ENCODE data around the gene SYT1. TPM values are rescaled to one million over a fixed set of nuclear protein-coding genes. Genes with fewer than 3 reads are reported as not detected.
A peak's percentile ranks its signal among the peaks of the same experiment; 100 is the strongest.
"Not testable (repeated sequence)": the region's sequence is repeated elsewhere in the genome, so short reads cannot be mapped to it uniquely, and the experiment has no call there.

The SYT1 gene
- total RNA-seq, 1 experiment from 2014 or later = 5.9 TPM

DNA sequence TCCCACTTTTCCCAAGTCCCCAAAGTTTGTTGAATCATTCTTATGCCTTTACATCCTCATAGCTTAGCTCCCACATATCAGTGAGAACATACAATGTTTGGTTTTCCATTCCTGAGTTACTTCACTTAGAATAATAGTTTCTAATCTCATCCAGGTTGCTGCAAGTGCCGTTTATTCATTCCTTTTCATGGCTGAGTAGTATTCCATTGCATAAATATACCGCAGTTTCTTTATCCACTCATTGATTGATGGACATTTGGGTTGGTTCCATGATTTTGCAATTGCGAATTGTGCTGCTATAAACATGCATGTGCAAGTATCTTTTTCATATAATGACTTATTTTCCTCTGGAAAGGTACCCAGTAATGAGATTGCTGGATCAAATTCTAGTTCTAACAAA, 345.8 kb downstream of the SYT1 start:
- DNase-seq (ENCODE audit: low spot score) = not testable (repeated sequence)

DNA sequence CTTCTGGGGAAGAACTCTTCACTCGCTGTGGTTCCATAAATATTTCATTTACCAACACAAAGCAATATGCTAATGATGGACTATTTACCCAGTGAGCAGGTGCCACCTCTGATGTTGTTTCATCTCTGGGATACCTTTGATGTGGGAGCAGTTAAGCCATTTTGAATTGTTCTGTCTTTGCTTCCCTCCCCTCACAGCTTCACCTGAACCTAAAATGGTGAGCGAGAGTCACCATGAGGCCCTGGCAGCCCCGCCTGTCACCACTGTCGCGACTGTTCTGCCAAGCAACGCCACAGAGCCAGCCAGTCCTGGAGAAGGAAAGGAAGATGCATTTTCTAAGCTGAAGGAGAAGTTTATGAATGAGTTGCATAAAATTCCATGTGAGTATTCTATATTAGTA, 352.7 kb downstream of the SYT1 start:
- no peak for DNase-seq (ENCODE audit: low spot score)

DNA sequence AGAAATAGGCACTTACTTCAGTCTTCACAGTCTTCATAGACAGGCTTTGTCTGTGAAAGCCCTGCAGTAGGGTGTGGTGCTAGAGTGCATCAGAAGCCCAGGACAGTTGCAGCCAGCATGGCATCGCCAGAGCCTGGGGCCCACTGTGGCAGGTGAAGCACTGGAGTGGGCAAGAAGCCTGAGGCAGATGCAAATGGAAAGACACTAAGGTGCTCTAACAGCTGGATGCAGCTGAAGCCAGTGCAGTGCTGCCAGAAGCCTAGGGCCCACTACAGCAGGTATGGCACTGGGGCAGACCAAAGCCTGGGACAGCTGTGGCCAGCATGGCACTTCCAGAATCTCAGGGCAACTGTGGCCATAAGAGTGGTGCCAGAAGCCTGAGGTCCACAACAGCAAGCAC, 358.6 kb downstream of the SYT1 start:
- DNase-seq (ENCODE audit: low spot score) = no peak

DNA sequence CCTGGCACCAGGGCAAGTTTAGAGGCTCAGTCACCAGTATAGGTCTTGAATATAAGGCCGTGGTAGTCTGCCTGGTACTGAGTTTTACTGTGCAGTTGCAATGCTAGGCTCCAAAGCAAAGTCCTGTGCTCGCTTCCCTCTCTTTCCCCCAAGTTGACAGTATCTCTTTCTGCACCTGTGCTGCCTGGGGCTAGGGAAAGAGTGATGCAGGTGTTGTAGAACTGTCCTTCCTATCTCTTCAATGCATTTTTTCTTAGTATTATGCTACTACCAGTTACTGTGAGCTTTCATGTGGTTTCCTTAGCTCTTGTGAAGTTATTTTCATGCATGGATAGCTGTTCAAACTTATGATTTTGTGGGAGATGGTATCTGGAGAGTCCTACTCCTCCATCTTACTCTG, 359.2 kb downstream of the SYT1 start:
- DNase-seq (ENCODE audit: low spot score) = no peak

DNA sequence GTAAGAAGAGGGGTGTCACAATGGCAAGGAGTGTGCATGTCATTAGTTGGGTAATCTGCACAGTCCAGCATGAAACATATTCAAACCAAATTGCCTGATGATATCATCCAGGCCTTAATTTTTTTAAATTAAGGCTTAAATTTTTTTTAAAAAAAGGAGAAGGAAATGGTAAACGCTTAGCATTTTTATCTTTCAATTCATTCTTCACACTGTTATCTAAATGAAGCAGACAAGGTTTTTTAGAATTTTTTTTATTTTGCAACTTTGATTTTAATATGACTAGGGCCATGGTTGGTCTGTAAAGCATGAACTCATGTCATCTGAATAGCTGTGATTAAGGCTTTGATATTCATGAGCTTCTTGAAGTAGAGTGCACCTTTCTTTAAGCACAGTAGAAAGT, 362.5 kb downstream of the SYT1 start:
- DNase-seq (ENCODE audit: low spot score) = no peak

DNA sequence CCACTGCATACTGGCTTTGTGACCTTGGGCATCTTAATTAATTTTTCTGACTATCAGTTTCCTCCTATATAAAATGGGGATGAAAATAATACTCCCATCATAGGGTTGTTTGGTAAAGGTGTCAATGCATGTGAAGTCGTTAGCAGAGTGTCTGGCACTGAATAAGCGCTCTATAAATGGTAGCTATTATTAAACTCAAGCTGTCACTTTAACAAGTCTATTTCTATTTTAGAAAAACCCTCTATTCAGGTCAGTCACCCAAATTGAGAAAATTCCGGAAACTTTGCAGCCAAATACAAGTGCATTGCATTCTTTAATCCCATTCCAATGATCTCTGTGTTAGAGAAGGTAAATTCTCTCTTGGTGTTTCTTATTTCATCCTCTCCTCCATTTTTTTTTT, 363.1 kb downstream of the SYT1 start:
- DNase-seq (ENCODE audit: low spot score) = no peak

DNA sequence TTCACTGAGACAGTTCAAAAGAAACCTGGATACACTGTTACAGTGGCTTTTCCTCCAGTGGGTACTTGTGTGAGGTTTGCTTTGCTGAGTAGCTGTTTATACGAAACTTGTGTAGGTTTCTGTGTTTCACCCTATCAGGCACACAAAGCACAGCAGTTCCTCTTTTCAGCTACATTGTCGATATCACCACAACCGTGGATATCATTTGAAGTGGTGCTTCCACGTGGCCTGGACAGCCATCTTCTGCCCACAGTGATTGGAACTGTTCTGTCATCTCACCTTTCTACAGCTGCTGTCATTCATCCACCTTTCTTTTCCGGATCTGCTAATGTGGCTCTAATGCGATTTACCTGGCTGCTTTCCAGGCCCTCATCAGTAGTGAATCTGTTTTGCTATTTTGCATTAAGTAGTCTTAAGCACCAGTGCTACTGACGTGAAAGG, 368.8 kb downstream of the SYT1 start:
- DNase-seq (ENCODE audit: low spot score) = no peak

DNA sequence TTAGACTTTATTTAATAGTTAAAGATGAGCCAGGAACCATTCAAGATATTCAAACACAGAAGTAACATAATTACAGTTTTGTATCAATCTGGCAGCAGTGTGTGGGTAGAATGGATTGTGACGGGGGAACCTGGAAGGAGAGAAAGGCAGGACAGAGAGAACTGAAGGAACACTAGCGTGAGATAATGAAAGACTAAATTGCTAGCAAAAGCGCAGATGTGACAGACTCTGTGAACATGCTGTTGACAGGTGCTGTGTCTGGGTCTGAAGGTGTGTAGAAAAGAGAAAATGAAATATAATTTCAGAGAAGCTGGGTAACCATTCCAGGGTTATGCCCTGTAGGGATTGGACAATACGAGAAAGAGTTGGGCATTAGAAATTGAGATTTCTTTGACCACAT, 372.3 kb downstream of the SYT1 start:
- DNase-seq (ENCODE audit: low spot score) = no peak

DNA sequence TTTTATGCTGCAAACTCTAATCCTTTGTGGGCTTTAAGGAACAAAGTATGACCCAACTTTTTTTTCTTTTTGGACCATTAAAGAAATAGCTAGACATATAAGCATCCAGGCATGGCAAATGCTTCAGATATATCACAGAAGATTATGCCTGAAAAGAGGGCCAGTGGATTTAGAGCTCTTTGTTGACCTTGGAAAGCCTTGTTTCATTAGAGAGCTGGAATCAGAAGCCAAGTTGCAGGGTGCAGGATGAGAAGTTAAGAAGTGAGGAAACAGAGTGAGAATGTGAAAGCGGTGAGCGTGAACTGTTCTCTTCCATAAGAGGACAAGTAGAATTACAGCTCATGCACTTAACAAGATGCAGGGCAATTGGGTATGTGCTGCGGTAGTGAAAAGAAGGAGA, 373.7 kb downstream of the SYT1 start:
- no peak for DNase-seq (ENCODE audit: low spot score)

DNA sequence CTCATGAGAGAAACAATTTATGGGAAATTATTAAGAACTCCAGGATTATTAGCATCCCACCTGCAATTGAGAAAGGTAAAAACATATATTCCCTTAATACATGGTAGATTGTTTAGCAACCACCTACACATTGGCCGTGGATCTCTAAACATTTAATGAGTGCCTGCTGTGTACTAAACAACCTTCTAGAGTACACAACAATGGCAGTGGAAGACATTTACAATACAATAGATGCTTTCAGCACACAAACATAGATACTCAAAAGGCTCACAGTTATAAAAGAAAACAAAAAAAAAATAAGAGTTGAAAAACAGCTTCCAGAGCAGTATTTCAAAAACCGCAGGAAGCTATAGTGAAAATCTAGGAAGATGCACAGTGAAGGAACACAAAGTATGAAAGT, 382.9 kb downstream of the SYT1 start:
- no peak for DNase-seq (ENCODE audit: low spot score)

DNA sequence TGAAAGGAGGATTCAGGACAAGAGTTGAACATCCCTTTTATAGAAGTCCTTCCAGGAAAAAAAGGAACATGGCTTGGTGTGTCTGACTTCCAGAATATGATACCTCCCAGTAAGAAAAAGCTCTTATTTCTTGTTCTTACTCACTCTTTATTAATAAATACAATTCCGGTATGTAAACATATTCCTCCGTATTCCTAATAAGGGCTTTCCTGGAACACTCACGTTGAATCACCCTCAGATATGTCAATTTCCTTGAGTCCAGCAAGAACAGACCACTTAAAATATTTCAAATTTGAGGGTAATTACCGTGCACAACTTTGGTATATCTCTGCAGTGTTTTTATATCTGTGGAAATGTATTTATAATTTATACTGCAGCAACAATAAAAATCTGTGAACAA, 385.6 kb downstream of the SYT1 start:
- no peak for DNase-seq (ENCODE audit: low spot score)

DNA sequence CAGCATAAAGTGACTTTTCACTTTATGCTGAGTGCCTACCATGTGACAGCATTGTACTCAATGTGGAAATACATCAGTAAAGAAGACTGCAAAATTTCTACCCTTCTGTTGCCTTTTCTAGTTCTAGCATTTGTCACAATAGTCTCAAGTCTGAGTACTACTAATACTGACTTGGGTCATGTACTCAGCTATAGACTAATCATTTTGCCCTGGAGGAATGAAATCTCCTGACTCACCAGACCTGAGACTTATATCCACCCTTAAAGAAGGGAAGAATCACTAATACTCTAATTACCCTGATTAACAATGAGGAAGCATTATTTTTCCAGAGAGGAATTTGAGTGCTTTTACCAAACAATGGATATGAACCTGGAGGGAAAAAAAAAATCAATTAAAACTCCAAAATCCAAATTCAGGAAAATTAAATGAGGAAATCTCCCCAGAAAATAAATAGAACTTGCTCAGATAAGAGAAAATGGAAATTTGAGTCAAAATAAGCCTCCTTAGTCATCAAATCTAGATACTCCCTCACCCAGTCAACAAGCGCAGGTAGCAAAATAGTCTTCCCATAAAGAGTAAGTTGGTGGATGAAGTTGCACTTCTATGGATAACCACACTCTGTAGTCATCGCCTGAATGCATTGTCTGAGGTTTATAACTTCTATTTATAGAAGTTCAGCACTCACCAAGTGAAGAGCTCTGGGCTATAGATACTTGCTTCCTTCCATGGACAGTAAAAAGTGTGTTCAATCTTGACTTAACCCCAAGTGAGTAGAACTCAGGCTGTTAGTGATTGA, 386.6 kb downstream of the SYT1 start:
- no peak for DNase-seq (ENCODE audit: low spot score)

DNA sequence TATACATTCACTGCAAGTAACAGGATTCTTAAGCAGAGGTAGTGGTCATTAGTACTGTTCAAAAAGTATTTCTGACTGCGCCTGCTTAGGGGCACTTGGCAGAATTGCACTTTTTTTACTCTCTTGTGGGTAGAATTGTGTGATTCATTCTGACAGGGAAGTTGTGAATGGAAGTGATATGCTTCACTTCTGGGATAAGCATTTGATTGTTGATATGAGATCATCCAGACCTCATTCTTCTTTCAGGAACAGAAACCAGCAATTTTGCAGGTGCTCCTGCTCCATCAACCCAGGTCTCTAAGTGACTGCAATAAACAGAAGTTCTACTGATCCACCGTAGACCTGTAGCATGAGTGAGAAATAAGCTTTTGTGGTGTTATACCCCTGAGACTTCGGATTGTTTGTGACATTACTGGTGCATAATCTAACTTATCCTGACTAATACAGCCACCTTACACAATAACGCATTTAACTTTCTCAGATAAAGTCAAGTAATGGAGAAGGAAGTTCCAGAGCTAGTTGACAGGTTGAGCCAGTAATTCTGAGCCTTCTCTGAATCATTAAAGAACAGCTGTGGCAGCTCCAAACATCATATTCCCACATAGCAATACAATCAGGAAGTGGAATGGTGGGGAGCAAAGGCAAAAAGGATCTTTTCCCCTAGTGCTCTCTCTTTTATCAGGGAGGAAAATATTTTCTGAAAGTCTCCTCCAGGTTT, 387.9 kb downstream of the SYT1 start:
- DNase-seq (ENCODE audit: low spot score) = no peak

DNA sequence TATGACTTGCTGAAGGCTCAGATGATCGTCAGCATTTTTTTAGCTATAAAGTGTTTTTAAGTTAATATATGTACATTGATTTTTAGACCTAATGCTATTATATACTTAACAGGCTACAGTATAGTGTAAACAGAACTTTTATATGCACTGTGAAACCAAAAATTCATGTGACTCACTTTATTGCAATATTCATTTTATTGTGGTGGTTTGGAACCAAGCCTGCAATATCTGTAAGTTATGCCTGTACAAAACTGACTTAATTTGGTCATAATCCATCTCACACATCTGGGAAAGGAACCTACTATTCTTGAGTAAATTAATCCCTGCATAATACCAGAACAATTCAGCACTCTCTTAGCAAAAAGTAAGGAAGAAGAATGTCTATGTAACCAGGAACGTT, 390.7 kb downstream of the SYT1 start:
- DNase-seq (ENCODE audit: low spot score) = no peak

DNA sequence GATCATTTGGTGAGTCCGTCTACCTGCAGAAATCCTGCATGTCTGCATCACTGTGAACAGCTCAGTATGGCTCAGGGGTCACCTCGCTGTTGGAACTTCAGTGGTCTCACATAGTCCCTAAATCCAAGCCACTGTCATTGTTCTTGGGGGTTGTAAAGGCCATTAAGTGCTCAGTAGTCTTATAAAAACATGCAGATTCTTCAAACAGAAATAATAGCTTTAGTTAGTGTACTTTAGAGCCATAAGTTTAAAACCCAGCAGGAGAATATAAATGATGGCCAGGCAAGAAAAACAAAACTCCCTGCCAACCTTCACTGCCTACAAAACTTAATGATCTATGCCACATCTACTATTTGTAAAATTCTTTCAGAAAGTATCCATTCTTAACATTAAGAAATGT, 396.3 kb downstream of the SYT1 start:
- no peak for DNase-seq (ENCODE audit: low spot score)

DNA sequence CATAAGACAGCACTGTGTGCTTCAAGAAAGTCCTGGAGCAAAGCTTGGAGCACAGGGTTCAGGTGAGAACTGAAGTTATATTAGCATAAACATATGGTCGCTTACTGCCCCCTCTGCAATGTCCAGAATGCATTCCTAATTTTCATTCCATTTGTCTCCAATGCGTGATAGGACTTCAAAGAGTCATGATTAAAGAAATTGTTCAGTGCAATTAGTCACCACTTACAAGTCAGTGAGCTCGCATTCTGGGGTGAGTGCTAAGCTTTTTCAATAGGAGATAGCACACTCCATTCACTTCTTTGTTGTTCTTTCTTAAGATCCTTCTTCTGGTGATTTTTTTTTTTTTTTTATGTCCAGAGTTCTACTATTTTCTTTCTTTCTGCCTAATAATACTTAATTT, 398.4 kb downstream of the SYT1 start:
- DNase-seq (ENCODE audit: low spot score) = no peak

DNA sequence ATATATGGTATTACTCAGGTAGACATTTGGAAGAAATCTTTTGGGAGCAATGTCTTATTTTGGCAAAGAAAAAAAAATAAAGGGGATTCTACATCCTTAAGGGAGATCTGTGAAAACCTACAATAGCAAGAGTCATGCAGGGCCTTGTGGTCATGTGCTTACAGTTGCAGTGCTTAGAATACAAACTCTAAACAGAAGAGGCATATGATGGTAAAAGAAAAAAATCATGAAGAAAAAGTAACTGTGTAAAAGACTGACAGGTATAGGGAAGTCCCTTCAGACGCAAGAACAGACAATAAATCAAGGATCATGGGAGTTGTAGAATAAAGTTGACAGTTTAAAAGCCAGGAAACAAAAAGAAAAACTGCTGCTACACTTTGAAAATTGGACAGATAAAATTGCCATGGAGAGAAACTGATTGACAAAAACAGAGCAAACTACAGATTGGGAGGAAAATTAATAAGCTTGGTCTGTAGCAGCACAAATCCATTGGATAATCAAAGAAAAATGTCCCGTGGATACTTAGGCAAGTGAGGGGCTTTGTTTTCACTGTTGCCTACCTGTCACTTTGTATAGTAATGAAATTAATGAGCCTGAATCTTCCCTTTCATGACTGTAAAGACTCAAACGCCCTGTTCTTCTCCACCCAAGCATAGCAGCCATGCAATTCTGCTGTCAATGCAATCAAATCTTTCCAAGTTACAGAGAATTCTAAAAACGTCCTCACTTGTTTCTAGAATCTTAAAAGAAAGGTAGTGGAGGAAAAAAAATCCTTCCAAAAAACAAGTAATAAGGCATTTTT, 402.0 kb downstream of the SYT1 start:
- DNase-seq (ENCODE audit: low spot score) = no peak

DNA sequence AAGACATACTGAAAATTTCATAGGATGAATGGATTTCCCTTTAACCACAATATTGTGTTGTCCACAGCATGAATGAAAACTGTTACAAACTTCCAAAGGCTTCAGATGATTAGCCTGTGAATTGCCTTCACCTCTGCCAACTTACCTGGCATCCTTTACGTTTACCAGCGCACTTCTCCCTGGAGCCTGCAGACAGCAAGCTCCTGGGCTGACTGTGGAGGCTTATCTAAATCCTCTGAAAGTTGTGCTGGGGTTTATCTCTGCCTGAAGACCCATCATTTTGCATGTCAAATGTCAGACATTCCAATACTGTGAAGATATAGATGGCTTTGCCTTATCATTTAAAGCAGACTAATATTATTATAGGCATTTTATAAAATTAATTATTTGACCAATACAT, 403.0 kb downstream of the SYT1 start:
- DNase-seq (ENCODE audit: low spot score) = no peak

DNA sequence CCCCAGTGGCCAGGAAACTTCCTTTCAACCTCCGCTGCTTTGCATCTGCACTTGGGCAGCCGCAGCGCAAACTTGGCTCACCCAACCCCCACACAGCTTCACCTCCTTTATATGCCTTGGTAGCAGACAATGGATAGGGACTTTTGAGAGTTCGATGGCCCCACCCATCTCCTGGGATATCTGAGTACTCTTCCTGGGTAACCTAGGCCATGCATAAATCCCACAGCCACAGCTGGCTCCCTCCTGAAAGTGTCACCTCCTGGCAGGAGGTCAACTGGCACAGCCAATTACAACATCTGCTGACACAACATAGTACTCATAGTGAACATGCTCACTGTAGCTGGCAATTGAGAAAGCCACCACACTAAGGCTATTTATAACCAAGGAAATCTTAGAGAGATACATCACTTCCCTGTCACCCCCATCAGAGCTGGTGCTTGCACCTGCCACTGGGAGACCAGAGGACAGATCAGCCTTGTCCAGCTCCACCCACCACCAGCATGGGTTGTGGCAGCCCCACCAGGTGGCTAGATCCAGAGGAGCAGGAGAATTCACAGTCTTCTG, 410.0 kb downstream of the SYT1 start:
- peak; percentile 5 for DNase-seq (ENCODE audit: low spot score)

DNA sequence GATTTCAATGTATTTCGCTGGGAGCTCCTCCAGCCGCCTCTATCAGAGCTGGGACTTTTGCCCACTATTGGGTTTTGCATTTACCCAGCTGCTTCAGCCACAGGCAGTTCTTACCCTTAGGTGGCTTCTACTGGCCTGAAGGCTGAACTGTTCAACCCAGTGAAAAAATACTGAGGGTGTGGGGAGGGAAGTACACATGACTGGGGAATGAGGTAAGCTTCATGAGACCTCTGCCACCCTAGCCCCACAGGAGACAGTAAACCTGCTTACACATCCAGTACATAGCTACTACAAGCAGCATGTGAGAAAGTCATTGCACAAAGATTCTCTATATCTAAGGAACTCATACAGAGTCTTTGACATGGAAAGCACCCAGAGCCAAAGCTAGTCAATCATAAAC, 411.1 kb downstream of the SYT1 start:
- no peak for DNase-seq (ENCODE audit: low spot score)

DNA sequence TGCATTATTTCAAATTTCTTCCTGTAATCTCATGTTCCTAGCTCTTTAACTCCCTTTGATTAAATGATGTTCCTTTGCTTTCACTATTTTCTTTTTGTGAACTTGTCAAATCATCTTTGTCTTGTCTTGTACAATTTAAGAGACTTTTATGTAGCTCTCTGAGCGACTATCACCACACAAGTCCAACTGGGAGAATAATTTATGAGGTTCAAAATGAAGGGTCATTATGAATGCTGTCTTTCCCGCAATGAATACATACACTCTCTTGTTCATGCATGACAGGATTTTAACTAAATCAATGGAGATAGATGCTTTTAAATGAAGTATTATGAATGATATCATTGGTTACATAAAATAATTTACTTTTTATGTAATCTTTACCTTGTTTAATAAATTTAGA, 418.8 kb downstream of the SYT1 start:
- DNase-seq (ENCODE audit: low spot score) = no peak

DNA sequence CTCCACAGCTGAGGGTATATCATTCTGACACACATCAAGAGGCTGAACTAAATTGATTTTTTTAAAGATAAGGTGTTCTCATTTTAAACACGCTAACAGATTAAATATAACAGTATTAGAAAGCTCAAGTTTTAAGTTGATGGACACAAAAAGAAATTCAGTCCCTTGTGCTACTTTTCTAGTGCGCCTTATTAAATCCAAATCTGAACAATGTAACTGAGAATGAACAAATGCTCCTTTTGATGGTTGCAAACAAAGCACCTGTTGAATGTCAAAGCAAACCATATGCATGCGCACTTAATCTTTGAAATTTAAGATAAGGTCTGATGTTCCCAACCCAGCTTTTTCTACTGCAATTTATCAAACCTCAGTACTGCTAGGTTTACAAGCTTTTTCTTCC, 424.3 kb downstream of the SYT1 start:
- no peak for DNase-seq (ENCODE audit: low spot score)
